Raji (cell line): ENCODE data around the gene CBX8.

Source experiments
- POLR2A ChIP-seq: IDR thresholded peaks from 2 replicates; pipeline ENCODE4 v1.6.1; 2011; ENCODE audit warnings: low read depth, low read length, control low read depth; ENCODE audit not compliant: insufficient read depth

CBX8 gene

DNA sequence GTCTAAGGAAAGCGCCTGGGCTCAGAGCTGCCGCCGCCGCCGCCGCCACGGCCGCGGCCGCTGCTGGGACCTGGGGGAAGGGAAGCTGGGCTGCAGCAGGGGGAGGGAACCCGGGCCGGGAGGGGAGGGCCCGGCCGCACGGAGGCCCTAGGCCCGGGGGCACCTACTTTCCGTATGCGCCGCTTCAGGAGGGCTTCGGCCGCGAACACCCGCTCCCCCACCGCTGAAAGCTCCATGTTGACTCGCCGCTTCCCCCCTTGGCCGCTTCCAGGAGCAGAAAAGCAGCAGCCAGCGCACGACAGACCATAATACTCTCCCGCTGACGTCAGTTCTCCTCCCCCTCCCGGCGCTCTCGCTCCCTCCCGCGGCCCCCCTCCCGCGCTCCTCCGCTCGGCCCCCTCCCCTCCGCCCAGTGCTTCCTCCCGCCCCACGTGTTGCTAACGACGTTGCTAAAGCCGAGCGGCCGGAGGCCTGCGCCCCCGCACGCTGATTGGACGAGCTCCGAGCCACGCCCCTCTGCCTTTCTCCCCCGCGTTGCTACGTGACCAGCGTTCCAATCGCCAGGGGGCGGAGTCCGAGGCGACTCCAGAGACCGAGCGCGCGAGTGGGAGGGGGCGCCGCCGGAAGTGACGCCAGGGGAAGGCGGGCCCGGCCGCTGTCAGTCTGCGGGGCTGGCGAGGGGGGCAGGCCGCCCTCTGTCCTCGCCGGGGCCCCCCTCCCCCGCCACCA lies at the start of gene CBX8:
Gene CBX8, minus strand, starts transcription at position 315 of the 729 bp plus-strand sequence. Its CDS starts 79 bp downstream, at position 236.
- peak; percentile 79 for TF ChIP-seq POLR2A

DNA sequence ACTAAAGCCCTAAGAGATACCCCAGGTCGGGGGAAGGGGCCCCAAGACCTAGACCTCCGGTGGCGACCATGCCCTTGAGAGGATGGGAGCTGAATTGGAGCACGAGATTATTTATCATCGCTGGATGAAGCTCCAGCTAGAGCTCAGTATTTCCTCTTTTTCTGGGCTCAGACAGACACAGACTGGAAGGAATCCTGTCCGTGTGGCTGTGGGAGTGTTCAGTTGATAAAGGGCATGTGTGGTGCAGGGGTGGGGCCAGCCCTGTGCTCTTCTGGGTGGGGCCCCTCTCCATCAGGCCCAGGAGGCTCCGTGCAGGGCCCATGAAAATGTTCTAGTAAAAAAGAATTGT lies 48.7 kb upstream of the CBX8 start:
- no peak for TF ChIP-seq POLR2A

DNA sequence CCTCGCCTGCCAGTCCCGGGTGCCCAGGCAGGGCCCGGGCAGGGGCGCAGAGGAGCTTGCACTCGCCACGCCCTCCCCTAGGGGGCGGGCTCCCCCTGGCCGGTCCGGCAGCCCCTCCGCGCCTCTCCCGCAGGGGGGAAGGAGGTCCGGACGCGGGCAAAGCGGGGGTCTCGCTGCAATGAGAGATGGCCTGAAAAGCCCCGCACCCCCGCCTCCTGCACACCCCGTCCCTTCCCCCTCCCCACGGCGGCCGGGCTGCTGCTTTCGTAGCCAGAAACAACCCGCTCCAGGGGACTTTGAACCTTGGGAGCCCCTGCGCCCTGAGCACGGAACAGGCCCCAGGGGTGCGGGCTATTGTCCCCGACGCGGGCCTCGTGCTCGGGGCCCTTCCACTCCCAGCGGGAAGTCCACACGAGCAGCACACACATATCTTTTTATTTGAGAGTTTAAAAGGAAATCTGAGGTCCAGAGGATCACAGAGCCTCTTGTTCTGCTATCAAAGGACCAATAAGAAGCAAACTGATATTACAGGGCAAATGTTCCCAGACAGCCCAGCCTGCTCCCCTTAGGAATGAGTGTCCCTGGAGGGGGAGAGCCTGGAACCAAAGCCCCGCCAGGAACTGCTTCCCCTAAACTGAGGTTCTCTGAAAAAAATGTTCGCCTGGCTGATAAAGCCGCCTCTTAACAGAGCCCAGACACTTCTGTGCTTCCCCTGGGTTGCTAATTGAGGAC lies 48.2 kb upstream of the CBX8 start:
- TF ChIP-seq POLR2A, result no peak

DNA sequence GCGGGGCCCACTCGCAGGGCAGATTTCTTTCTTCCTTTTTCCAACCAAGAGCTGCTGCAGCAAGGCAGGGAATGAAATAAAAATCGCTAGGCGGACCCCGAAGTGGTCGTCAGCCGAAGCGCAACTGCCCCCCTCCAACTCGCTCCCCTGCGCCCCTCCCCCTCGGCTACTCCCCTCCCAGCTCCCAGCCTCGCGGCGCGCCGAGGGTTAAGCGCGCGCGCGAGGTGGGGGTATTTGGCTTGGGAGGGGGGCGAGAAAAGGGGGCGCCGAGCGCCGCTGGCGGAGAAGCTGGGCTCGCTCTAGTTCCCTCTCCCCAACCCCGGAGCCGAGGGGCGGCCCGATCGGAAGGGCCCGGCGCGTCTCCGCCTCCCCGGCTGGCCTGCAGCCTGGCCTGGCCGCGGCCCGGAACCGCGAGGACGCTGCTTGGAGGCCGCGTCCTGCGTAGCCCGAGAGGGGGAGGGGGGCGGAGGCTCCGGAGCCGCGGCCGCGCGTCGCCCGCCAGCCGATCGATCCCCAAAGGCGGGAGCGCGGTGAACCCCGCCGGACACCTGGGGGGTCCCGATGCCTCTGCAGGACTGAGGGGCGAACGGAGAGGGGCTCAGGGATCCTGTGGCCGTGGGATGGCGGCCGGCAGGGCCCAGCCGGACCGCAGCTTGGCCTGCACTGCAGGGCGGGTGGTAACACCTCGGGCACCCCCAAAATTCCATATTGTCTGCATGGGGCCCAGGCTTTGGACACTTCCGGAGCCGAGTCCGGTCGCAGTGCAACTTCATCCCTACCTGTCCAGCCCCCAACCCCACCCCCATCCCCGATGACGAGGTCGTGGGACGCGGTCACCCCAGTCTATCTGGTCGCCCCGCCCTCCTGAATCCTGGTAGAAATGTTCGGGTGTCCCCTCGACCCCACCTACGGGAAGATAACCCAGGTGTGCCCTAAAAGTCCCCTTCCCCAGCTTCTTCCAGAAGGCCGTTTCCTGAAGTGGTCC lies 47.2 kb upstream of the CBX8 start:
- no peak for TF ChIP-seq POLR2A

DNA sequence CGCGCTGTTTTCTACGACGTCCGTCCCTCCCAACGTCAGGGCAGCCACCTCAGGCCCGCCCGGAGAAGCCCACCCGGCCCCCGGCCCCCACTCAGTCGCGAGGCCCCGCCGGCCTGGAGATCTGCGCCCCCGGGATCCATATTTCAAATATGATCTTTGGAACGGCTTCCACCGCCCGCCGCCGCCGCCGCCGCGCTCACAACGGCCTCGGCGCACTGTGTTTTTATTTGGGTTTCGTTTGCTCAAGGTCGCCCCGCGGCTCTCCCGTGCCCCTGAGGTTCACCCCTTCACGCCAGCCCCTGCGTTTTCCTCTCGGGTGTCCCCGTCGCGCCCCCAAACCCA lies 46.6 kb upstream of the CBX8 start:
- TF ChIP-seq POLR2A, result no peak

DNA sequence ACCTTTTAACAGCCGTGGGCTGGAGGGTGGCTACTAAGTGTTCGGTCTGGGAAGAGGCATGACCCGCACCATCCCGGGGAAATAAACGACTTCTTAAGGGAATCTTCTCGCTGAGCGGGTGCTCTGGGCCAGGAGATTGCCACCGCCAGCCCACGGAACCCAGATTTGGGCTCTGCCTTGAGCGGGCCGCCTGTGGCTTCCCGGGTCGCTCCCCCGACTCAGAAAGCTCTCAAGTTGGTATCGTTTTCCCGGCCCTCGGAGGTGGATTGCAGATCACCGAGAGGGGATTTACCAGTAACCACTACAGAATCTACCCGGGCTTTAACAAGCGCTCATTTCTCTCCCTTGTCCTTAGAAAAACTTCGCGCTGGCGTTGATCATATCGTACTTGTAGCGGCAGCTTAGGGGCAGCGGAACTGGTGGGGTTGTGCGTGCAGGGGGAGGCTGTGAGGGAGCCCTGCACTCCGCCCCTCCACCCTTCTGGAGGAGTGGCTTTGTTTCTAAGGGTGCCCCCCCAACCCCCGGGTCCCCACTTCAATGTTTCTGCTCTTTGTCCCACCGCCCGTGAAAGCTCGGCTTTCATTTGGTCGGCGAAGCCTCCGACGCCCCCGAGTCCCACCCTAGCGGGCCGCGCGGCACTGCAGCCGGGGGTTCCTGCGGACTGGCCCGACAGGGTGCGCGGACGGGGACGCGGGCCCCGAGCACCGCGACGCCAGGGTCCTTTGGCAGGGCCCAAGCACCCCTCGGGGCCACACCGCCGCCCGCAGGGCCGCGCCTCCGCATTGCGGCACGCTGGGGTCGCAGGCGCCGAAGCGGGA lies 46.0 kb upstream of the CBX8 start:
- TF ChIP-seq POLR2A, result no peak

DNA sequence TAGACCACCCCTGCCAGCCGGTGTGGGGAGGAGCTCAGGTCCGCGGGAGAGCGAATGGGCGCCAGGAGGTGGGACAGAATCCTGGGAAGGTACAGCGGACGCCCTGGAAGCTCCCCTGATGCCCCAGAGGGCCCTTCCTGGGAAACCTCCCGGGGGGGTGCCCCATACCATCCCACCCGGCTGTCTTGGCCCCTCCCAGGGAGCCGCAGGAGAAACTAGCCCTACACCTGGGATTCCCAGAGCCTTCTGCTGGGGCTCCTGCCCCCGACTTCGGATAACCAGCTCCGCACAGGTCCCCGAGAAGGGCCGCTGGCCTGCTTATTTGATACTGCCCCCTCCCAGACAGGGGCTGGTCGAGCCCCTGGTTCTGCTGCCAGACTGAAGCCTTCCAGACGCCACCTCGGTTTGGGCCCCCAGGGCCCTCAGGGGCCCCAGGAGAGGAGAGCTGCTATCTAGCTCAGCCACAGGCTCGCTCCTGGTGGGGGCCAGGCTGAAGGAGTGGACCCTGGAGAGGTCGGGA lies 45.3 kb upstream of the CBX8 start:
- TF ChIP-seq POLR2A, result no peak

DNA sequence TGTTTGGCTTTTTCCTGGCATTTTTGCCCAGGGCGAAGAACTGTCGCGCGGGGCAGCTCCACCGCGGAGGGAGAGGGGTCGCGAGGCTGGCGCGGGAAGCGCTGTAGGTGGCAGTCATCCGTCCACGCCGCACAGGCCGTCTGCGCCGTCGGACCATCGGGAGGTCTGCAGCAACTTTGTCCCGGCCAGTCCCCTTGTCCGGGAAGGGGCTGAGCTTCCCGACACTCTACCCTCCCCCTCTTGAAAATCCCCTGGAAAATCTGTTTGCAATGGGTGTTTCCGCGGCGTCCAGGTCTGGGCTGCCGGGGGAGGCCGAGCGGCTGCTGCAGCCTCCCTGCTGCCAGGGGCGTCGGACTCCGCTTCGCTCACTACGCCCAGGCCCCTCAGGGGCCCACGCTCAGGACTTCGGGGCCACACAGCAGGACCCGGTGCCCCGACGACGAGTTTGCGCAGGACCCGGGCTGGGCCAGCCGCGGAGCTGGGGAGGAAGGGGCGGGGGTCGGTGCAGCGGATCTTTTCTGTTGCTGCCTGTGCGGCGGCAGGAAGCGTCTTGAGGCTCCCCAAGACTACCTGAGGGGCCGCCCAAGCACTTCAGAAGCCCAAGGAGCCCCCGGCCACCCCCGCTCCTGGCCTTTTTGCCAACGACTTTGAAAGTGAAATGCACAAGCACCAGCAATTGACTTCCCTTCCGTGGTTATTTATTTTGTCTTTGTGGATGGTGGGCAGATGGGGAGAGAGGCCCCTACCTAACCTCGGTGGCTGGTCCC lies 44.7 kb upstream of the CBX8 start:
- TF ChIP-seq POLR2A, result no peak

DNA sequence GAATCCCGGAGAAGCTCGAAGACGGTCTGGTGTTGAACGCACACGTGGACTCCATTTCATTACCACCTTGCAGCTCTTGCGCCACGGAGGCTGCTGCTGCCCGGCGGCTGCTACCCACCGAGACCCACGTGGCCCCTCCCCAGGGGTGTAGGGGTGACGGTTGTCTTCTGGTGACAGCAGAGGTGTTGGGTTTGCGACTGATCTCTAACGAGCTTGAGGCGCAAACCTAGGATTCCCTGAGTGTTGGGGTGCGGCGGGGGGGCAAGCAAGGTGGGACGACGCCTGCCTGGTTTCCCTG lies 44.1 kb upstream of the CBX8 start:
- no peak for TF ChIP-seq POLR2A

DNA sequence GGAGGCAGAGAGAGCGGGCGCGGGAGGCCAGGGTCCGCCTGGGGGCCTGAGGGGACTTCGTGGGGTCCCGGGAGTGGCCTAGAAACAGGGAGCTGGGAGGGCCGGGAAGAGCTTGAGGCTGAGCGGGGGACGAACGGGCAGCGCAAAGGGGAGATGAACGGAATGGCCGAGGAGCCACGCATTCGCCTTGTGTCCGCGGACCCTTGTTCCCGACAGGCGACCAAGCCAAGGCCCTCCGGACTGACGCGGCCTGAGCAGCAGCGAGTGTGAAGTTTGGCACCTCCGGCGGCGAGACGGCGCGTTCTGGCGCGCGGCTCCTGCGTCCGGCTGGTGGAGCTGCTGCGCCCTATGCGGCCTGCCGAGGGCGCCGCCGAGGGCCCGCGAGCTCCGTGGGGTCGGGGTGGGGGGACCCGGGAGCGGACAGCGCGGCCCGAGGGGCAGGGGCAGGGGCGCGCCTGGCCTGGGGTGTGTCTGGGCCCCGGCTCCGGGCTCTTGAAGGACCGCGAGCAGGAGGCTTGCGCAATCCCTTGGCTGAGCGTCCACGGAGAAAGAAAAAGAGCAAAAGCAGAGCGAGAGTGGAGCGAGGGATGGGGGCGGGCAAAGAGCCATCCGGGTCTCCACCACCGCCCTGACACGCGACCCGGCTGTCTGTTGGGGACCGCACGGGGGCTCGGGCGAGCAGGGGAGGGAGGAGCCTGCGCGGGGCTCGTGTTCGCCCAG lies 43.6 kb upstream of the CBX8 start:
- no peak for TF ChIP-seq POLR2A

DNA sequence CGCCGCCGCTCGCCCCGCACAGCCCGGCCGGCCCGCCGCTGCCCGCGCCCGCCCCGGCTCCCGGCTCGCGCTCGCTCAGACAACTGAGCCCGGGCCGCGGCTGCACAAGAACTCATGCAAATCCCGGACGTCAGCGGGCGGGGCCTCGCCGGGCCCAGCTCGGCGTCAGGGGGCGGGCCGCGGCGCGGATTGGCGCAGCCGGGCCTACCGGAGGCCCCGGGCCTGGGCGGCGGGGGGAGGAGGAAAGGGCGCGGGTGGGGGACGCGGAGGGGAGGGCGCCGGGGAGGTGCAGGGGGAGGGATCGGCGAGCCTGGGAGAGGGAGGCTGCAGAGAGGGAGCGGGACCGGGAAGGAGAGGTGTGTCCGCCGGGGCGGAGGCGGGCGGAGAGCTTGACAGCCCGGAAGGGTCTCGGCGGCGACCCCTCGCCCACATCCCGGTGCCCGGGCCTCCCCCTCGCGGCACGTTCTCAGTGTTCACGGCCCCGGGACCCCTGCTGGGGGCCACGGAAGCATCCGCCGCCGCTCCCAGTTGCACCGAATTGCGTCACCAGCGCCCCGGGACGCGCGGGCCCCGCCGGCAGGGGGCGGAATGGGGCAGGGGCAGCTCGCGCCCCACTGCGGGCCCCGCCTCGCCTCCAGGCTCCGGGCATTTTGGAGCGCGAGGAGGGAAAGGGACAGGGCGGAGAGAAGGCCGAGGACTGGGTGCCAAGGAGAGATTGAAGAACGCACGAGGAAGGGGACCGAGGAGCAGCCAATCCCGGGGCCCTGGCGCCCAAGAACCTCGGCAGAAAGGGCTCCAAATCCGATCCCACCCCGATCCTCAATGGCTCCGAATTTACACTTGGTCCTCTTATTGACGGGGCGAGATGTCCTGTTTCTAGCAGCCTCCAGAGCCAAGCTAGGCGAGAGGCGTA lies 42.7 kb upstream of the CBX8 start, which contains the start of gene CBX4:
Gene CBX4, minus strand, starts transcription at position 85 of the 913 bp plus-strand sequence. CDS start 189 bp downstream, outside the sequence.
- TF ChIP-seq POLR2A, result peak; percentile 65
